PC-9 (cell line): ENCODE data around the gene CDK5RAP2. TPM values are rescaled to one million over a fixed set of nuclear protein-coding genes. Genes with fewer than 3 reads are reported as not detected.

ENCODE experiments used
- BruUV-seq: library from RNA; stranded (reverse); fragments of 400-500 nt; replicated peaks from 2 replicates; lab custom pipeline; 2021; lab: Mats Ljungman, UMichigan
- CTCF ChIA-PET: fragments of 300-600 bp; sonication (Branson Sonifier 250); formaldehyde crosslinking; loops from one replicate; lab custom pipeline; 2022; ENCODE audit warnings: antibody characterized with exemption; lab: Charles Lee
- POLR2A ChIA-PET: fragments of 300-600 bp; sonication (Branson Sonifier 250); formaldehyde crosslinking; loops from one replicate; lab custom pipeline; 2022; ENCODE audit warnings: antibody characterized with exemption; ENCODE audit not compliant: unreplicated experiment; lab: Charles Lee
- DNase-seq, 2 experiments: peaks; one replicate each; pipeline versions ENCODE4 v3.0.0 to v3.0.0-alpha.2; 2015 to 2022; ENCODE audit warnings: mixed read lengths in 1 of 2
- H2AFZ ChIP-seq: fragments of 200-600 bp; sonication (generic); 2 replicates; pipeline ENCODE4 v1.8.1; 2017; ENCODE audit warnings: antibody characterized with exemption
- H3F3A ChIP-seq: fragments of 200-600 bp; sonication (generic); 2 replicates; pipeline ENCODE4 v1.8.1; 2017; ENCODE audit warnings: antibody characterized with exemption, mild to moderate bottlenecking, low read depth; ENCODE audit not compliant: insufficient read depth
- H3K27ac ChIP-seq: fragments of 200-600 bp; sonication (generic); 2 replicates; pipeline ENCODE4 v1.6.1; 2016; ENCODE audit warnings: mixed run types
- H3K27me3 ChIP-seq: fragments of 200-600 bp; sonication (generic); 2 replicates; pipeline ENCODE4 v1.6.1; 2016; ENCODE audit warnings: low read depth, mixed run types; ENCODE audit not compliant: insufficient read depth
- H3K36me3 ChIP-seq: fragments of 200-600 bp; sonication (generic); 2 replicates; pipeline ENCODE4 v1.6.1; 2016; ENCODE audit warnings: low read depth, mixed run types
- H3K4me1 ChIP-seq: fragments of 200-600 bp; sonication (generic); replicated peaks from 2 replicates; pipeline ENCODE4 v1.6.1; 2016; ENCODE audit warnings: mixed run types; ENCODE audit not compliant: insufficient read depth
- H3K4me2 ChIP-seq: fragments of 200-600 bp; sonication (generic); 2 replicates; pipeline ENCODE4 v1.6.1; 2017; ENCODE audit warnings: mixed run types
- H3K4me3 ChIP-seq: fragments of 200-600 bp; sonication (generic); 2 replicates; pipeline ENCODE4 v1.6.1; 2016; ENCODE audit warnings: mixed run types
- H3K79me2 ChIP-seq: fragments of 200-600 bp; sonication (generic); 2 replicates; pipeline ENCODE4 v1.6.1; 2017; ENCODE audit warnings: low read depth, mixed run types
- H3K9me2 ChIP-seq: fragments of 200-600 bp; sonication (generic); 2 replicates; pipeline ENCODE4 v1.8.1; 2017; ENCODE audit warnings: mild to moderate bottlenecking; ENCODE audit not compliant: insufficient read depth
- H3K9me3 ChIP-seq: fragments of 200-600 bp; sonication (generic); 2 replicates; pipeline ENCODE4 v1.8.1; 2016; ENCODE audit warnings: low read depth; ENCODE audit not compliant: insufficient read depth
- H4K20me1 ChIP-seq: fragments of 200-600 bp; sonication (generic); 2 replicates; pipeline ENCODE4 v1.8.1; 2017; ENCODE audit not compliant: insufficient read depth
- CTCF ChIP-seq: fragments of 200-600 bp; sonication (generic); conservative IDR thresholded peaks from 2 replicates; pipeline ENCODE4 v1.6.1; 2017; ENCODE audit warnings: mixed run types, antibody characterized with exemption, mild to moderate bottlenecking, moderate library complexity
- EZH2 ChIP-seq: fragments of 200-600 bp; sonication (generic); IDR thresholded peaks from 2 replicates; pipeline ENCODE4 v1.8.0; 2017; ENCODE audit warnings: antibody characterized with exemption, low read depth
- intact Hi-C: fragments of 100-400 bp; cut with micrococcal nuclease; formaldehyde crosslinking; loops from one replicate; pipeline ENCODE4 v1.10.0; 2022; ENCODE audit not compliant: unreplicated experiment
- total RNA-seq: library from RNA; stranded (reverse); gene quantifications from 2 replicates; pipeline ENCODE4 v1.2.3, GENCODE V29; 2021

CDK5RAP2 gene
- total RNA-seq, 1 experiment from 2014 or later: 113 TPM

GRCh38 chr9:120379611-120380010 lies 200.4 kb downstream of the CDK5RAP2 start:
- Histone ChIP-seq H3K4me3 (no peak overlapping the region), H3K4me2 (no peak overlapping the region), H3K4me1 (no peaks in the 10 kb centered on the region), H3K9me2 (no peaks in the 10 kb centered on the region), H3K27me3 (no peaks in the 10 kb centered on the region), H2AFZ (no peak overlapping the region), H3K9me3 (no peaks in the 10 kb centered on the region), H3F3A (no peaks in the 10 kb centered on the region), H3K27ac (no peak overlapping the region), H3K36me3 (no peaks in the 10 kb centered on the region), H4K20me1 (no peaks in the 10 kb centered on the region), H3K79me2 (no peaks in the 10 kb centered on the region)
- CTCF ChIA-PET: no interaction called here
- intact Hi-C loops: no loop called here
- POLR2A ChIA-PET: no interaction called here
- no peak for DNase-seq
- TF ChIP-seq EZH2 (no peak), CTCF (no peak)
- BruUV-seq: no TSS peak

- no peaks in the 10 kb centered on the region for H3K79me2 ChIP-seq
- TF ChIP-seq EZH2: no peak
- TF ChIP-seq CTCF: no peak
- H3K27ac ChIP-seq: no peak overlapping the region
- no peaks in the 10 kb centered on the region for H4K20me1 ChIP-seq
- no peaks in the 10 kb centered on the region for H3K27me3 ChIP-seq
- no peaks in the 10 kb centered on the region for H3K4me1 ChIP-seq
- H2AFZ ChIP-seq: no peak overlapping the region
- no peaks in the 10 kb centered on the region for H3K9me3 ChIP-seq
- no peak overlapping the region for H3K4me2 ChIP-seq
- CTCF ChIA-PET: no interaction called here
- no peak overlapping the region for H3K4me3 ChIP-seq
- DNase-seq: no peak
- no peaks in the 10 kb centered on the region for H3K9me2 ChIP-seq
- H3F3A ChIP-seq: no peaks in the 10 kb centered on the region
- intact Hi-C loops: no loop called here
- no TSS peak for BruUV-seq
- POLR2A ChIA-PET: no interaction called here
- no peaks in the 10 kb centered on the region for H3K36me3 ChIP-seq
Measured at GRCh38 chr9:120378680-120379079, 201.3 kb downstream of the CDK5RAP2 start.

- H3F3A ChIP-seq: no peaks in the 10 kb centered on the region
- no peaks in the 10 kb centered on the region for H3K36me3 ChIP-seq
- POLR2A ChIA-PET: no interaction called here
- H3K4me1 ChIP-seq: no peaks in the 10 kb centered on the region
- no peaks in the 10 kb centered on the region for H3K9me2 ChIP-seq
- H4K20me1 ChIP-seq: no peaks in the 10 kb centered on the region
- no peaks in the 10 kb centered on the region for H3K27me3 ChIP-seq
- intact Hi-C loops: no loop called here
- no peaks in the 10 kb centered on the region for H3K9me3 ChIP-seq
- CTCF ChIA-PET: no interaction called here
- no peak overlapping the region for H3K4me2 ChIP-seq
- DNase-seq: no peak
- H3K27ac ChIP-seq: no peak overlapping the region
- H2AFZ ChIP-seq: no peak overlapping the region
- no peak overlapping the region for H3K4me3 ChIP-seq
- TF ChIP-seq CTCF: no peak
- TF ChIP-seq EZH2: no peak
- BruUV-seq: no TSS peak
- H3K79me2 ChIP-seq: no peaks in the 10 kb centered on the region
Measured at GRCh38 chr9:120377268-120378159, 202.5 kb downstream of the CDK5RAP2 start.
